Muscle layer of duodenum (tissue), 2 donors: Measurements from ENCODE around the gene CUL5.

ENCODE experiments used
- H3K27ac ChIP-seq: one replicate; pipeline ENCODE4 v1.7.0; 2013; ENCODE audit warnings: mild to moderate bottlenecking, low read length
- H3K27me3 ChIP-seq: one replicate; pipeline ENCODE4 v1.7.0; 2013; ENCODE audit warnings: low read depth, mild to moderate bottlenecking, control low read depth, low read length
- H3K36me3 ChIP-seq, 2 donors: one replicate each; pipeline ENCODE4 v1.7.0; 2013; ENCODE audit warnings: low read length in 2 of 2, control low read depth in 1 of 2, mild to moderate bottlenecking in 1 of 2; ENCODE audit not compliant: insufficient read depth in 2 of 2, control insufficient read depth in 1 of 2
- H3K4me1 ChIP-seq, 2 donors: one replicate each; pipeline ENCODE4 v1.7.0; 2013; ENCODE audit warnings: low read length in 2 of 2, mild to moderate bottlenecking in 2 of 2, control low read depth in 1 of 2, moderate library complexity in 1 of 2; ENCODE audit not compliant: insufficient read depth in 2 of 2, control insufficient read depth in 1 of 2
- H3K4me3 ChIP-seq, 2 donors: one replicate each; pipeline ENCODE4 v1.7.0; 2013; ENCODE audit warnings: low read length in 2 of 2, low read depth in 1 of 2, mild to moderate bottlenecking in 1 of 2
- H3K9me3 ChIP-seq, 2 donors: one replicate each; pipeline ENCODE4 v1.7.0; 2013; ENCODE audit warnings: low read length in 2 of 2, control low read depth in 1 of 2, mild to moderate bottlenecking in 1 of 2; ENCODE audit not compliant: control insufficient read depth in 1 of 2
- donor health status: healthy.

Gene CUL5

GRCh38 chr11:107999759-108000455 is 8.8 kb upstream of the CUL5 start:
- no peaks in the 10 kb centered on the region for H3K4me1 ChIP-seq
- no peaks in the 10 kb centered on the region for H3K36me3 ChIP-seq
- H3K27me3 ChIP-seq: no peaks in the 10 kb centered on the region
- no peak overlapping the region for H3K4me3 ChIP-seq
- H3K9me3 ChIP-seq: no peaks in the 10 kb centered on the region
- H3K27ac ChIP-seq: no peak overlapping the region

- H3K27me3 ChIP-seq: no peaks in the 10 kb centered on the region
- H3K9me3 ChIP-seq: no peaks in the 10 kb centered on the region
- no peaks in the 10 kb centered on the region for H3K4me1 ChIP-seq
- H3K4me3 ChIP-seq: no peak overlapping the region
- H3K36me3 ChIP-seq: no peaks in the 10 kb centered on the region
- no peak overlapping the region for H3K27ac ChIP-seq
These were observed 6.2 kb upstream of the CUL5 start for GRCh38 chr11:108002476-108002875.

GRCh38 chr11:108003623-108004022 is 5.1 kb upstream of the CUL5 start:
- Histone ChIP-seq H3K36me3 (no peaks in the 10 kb centered on the region), H3K9me3 (no peaks in the 10 kb centered on the region), H3K4me1 (peaks cover 0 to 4% of the 10 kb centered on the region in 2 donors), H3K4me3 (no peak overlapping the region), H3K27me3 (no peaks in the 10 kb centered on the region), H3K27ac (no peak overlapping the region)

- H3K36me3 ChIP-seq: peaks cover 0 to 4% of the 10 kb centered on the region in 2 donors
- H3K27ac ChIP-seq: no peak overlapping the region
- H3K27me3 ChIP-seq: no peaks in the 10 kb centered on the region
- peaks cover 17 to 26% of the 10 kb centered on the region in 2 donors for H3K4me1 ChIP-seq
- H3K4me3 ChIP-seq: no peak overlapping the region
- no peaks in the 10 kb centered on the region for H3K9me3 ChIP-seq
These were observed 879 bp upstream of the CUL5 start for GRCh38 chr11:108007819-108008218.

GRCh38 chr11:108009497-108010370 is 1.0 kb downstream of the CUL5 start:
- H3K9me3 ChIP-seq: no peaks in the 10 kb centered on the region
- H3K4me1 ChIP-seq: peaks cover 17 to 36% of the 10 kb centered on the region in 2 donors
- H3K27ac ChIP-seq: peak overlapping the region; percentile 99
- peaks cover 0 to 4% of the 10 kb centered on the region in 2 donors for H3K36me3 ChIP-seq
- H3K4me3 ChIP-seq: peak overlapping the region; percentile 81 to 89
- H3K27me3 ChIP-seq: no peaks in the 10 kb centered on the region

GRCh38 chr11:108012139-108012725 is 3.5 kb downstream of the CUL5 start:
- Histone ChIP-seq H3K4me3 (no peak overlapping the region), H3K4me1 (peaks cover 17 to 45% of the 10 kb centered on the region in 2 donors), H3K9me3 (no peaks in the 10 kb centered on the region)

GRCh38 chr11:108016647-108017046 is 7.9 kb downstream of the CUL5 start:
- Histone ChIP-seq H3K36me3 (no peaks in the 10 kb centered on the region), H3K9me3 (no peaks in the 10 kb centered on the region), H3K27me3 (no peaks in the 10 kb centered on the region), H3K4me3 (no peak overlapping the region), H3K4me1 (peaks cover 0 to 29% of the 10 kb centered on the region in 2 donors), H3K27ac (no peak overlapping the region)

More at GRCh38 chr11:108012139-108012725, 3.5 kb downstream of the CUL5 start:
- no peaks in the 10 kb centered on the region for H3K27me3 ChIP-seq
- peaks cover 0 to 4% of the 10 kb centered on the region in 2 donors for H3K36me3 ChIP-seq
- no peak overlapping the region for H3K27ac ChIP-seq

GRCh38 chr11:108018708-108019107 is 10.0 kb downstream of the CUL5 start:
- peaks cover 0 to 18% of the 10 kb centered on the region in 2 donors for H3K4me1 ChIP-seq
- H3K27me3 ChIP-seq: no peaks in the 10 kb centered on the region
- no peaks in the 10 kb centered on the region for H3K36me3 ChIP-seq
- H3K27ac ChIP-seq: no peak overlapping the region
- no peak overlapping the region for H3K4me3 ChIP-seq
- no peaks in the 10 kb centered on the region for H3K9me3 ChIP-seq

GRCh38 chr11:108019870-108020540 is 11.3 kb downstream of the CUL5 start:
- no peaks in the 10 kb centered on the region for H3K36me3 ChIP-seq
- no peaks in the 10 kb centered on the region for H3K27me3 ChIP-seq
- peaks cover 0 to 25% of the 10 kb centered on the region in 2 donors for H3K4me1 ChIP-seq
- no peaks in the 10 kb centered on the region for H3K9me3 ChIP-seq
- no peak overlapping the region for H3K4me3 ChIP-seq
- H3K27ac ChIP-seq: no peak overlapping the region

- no peaks in the 10 kb centered on the region for H3K36me3 ChIP-seq
- H3K4me3 ChIP-seq: no peak overlapping the region
- peaks cover 4 to 28% of the 10 kb centered on the region in 2 donors for H3K4me1 ChIP-seq
- H3K9me3 ChIP-seq: no peaks in the 10 kb centered on the region
- H3K27me3 ChIP-seq: no peaks in the 10 kb centered on the region
- peak overlapping the region; percentile 39 for H3K27ac ChIP-seq
These were observed 16.8 kb downstream of the CUL5 start for GRCh38 chr11:108025387-108026080.
